ENCODE results near the gene UPP1. TPM values are rescaled to one million over a fixed set of nuclear protein-coding genes. Genes with fewer than 3 reads are reported as not detected.

Gene UPP1
- total and polyA plus RNA-seq, 2 of the 4 experiments (the other 2 are of a cell fraction): 3.9 to 14.5 TPM

- in situ Hi-C loops (cut with MboI; ENCODE audit: low sequenced_read_pairs) (loop anchor here (25.0 kb wide), 1 partner anchor 856 kb away; no protein-coding TSS in a partner anchor), dilution Hi-C loops (cut with HindIII; ENCODE audit: low sequenced_read_pairs, unreplicated experiment) (loop anchor here (25.0 kb wide), 1 partner anchor 131 kb away; the partner anchor contains the start of gene HUS1), intact Hi-C loops (cut with micrococcal nuclease) (no loop called here)
- Histone ChIP-seq H2BK5ac (ENCODE audit: low read depth, low read length, poor library complexity, severe bottlenecking) (no peak overlapping the region), H3K18ac (ENCODE audit: low read depth, low read length) (no peak overlapping the region), H3K36me3 (ENCODE audit: control insufficient read depth, insufficient read depth, low read length) (no peaks in the 10 kb centered on the region), H2AK9ac (replicated peaks; ENCODE audit: low read depth, low read length, poor library complexity) (no peak overlapping the region), H4K5ac (ENCODE audit: low read depth, low read length) (no peak overlapping the region), H4K8ac (ENCODE audit: low read depth in 2 of 2, low read length in 2 of 2) (no peak overlapping the region), H3K27ac (ENCODE audit: insufficient read depth, low read length) (no peak overlapping the region), H2BK120ac (ENCODE audit: low read depth, low read length) (no peak overlapping the region), H3K4me1 (ENCODE audit: control insufficient read depth, insufficient read depth, low read length) (no peaks in the 10 kb centered on the region), H2BK20ac (ENCODE audit: low read depth, low read length) (no peak overlapping the region), H3K23ac (ENCODE audit: low read depth, low read length) (no peak overlapping the region), H3K79me1 (ENCODE audit: low read depth in 1 of 2, low read length in 2 of 2) (no peaks in the 10 kb centered on the region), H3K4me2 (ENCODE audit: low read depth, low read length) (no peak overlapping the region), H3K56ac (ENCODE audit: extremely low read depth, insufficient read depth, low read length) (no peak overlapping the region), H3K9me1 (ENCODE audit: insufficient read depth, low read length) (0 out of 2 replicates have a peak, but pooled peaks cover 5% of the 10 kb centered on the region), H2AFZ (replicated peaks; ENCODE audit: low read length, poor library complexity) (no peak overlapping the region), H3K14ac (replicated peaks; ENCODE audit: low read depth, low read length) (no peak overlapping the region), H4K91ac (ENCODE audit: insufficient read depth, low read depth, low read length) (no peak overlapping the region), H3K27me3 (ENCODE audit: control insufficient read depth, insufficient read depth, low read length) (peaks cover 3% of the 10 kb centered on the region; the same call in 1 of the 2 replicates), H3K9me3 (ENCODE audit: control insufficient read depth, insufficient read depth, low read length) (no peaks in the 10 kb centered on the region), H2BK15ac (ENCODE audit: low read depth, low read length) (no peak overlapping the region), H2AK5ac (ENCODE audit: low read depth, low read length) (no peak overlapping the region), H4K20me1 (ENCODE audit: insufficient read depth, low read length) (no peaks in the 10 kb centered on the region), H3K4ac (ENCODE audit: low read depth, low read length) (no peak overlapping the region), H3K9ac (ENCODE audit: low read depth, low read length) (no peak overlapping the region), H3K4me3 (ENCODE audit: insufficient read depth, low read depth, low read length) (no peak overlapping the region)
- no peak for DNase-seq
- CTCF ChIA-PET: interaction anchor here (2.6 kb wide), 1 partner anchor 126 kb away, joined by 7 read pairs; no protein-coding TSS in a partner anchor
- no TSS peak for BruUV-seq (replicated peaks)
- no CpG with 5 or more reads among the region's 10 CpGs for WGBS, 2 experiments (ENCODE audit: extremely low coverage in 2 of 2, insufficient read length in 1 of 2)
- no peak for ATAC-seq (ENCODE audit: low read depth)
- TF ChIP-seq CHD1 (IDR thresholded peaks at IDR 0.05; ENCODE audit: low read depth, low read length) (no peak), SMC3 (IDR thresholded peaks at IDR 0.05; ENCODE audit: low read depth, low read length) (no peak), BHLHE40 (IDR thresholded peaks at IDR 0.05; ENCODE audit: low read depth, low read length) (no peak), CTCF (conservative IDR thresholded peaks at IDR 0.05; ENCODE audit: low read depth, low read length) (no peak), MXI1 (IDR thresholded peaks at IDR 0.05; ENCODE audit: borderline replicate concordance, low read depth, low read length) (no peak), MAFK (IDR thresholded peaks at IDR 0.05; ENCODE audit: low read depth, low read length) (no peak), CEBPB (IDR thresholded peaks at IDR 0.05; ENCODE audit: low read depth, low read length) (no peak), RAD21 (IDR thresholded peaks at IDR 0.05; ENCODE audit: low read length) (no peak), RFX5 (IDR thresholded peaks at IDR 0.05; ENCODE audit: low read depth, low read length) (no peak), RCOR1 (IDR thresholded peaks at IDR 0.05; ENCODE audit: insufficient replicate concordance, low read length) (no peak), USF2 (IDR thresholded peaks at IDR 0.05; ENCODE audit: low read depth, low read length) (no peak), POLR2A (IDR thresholded peaks at IDR 0.05; ENCODE audit: low read depth, low read length) (no peak), MAZ (IDR thresholded peaks at IDR 0.05; ENCODE audit: borderline replicate concordance, low read depth, low read length) (no peak), NFE2L2 (IDR thresholded peaks at IDR 0.05; ENCODE audit: low read depth, low read length) (no peak), FOS (IDR thresholded peaks at IDR 0.05; ENCODE audit: low read depth, low read length) (no peak), ELK1 (IDR thresholded peaks at IDR 0.05; ENCODE audit: borderline replicate concordance, low read depth, low read length) (no peak)
- POLR2A ChIA-PET (ENCODE audit: unreplicated experiment): no interaction called here
Observed at GRCh38 chr7:48118041-48118440, 29.0 kb downstream of the UPP1 start.

All from IMR-90 (cell line).